HEK293 (cell line): Measurements from ENCODE around the gene CCNJL.

ENCODE experiments used
- CTCF ChIA-PET: fragments of 350-600 bp; formaldehyde crosslinking; extraction: SDS; loops from one replicate; lab custom pipeline; 2021; ENCODE audit warnings: antibody characterized with exemption; lab: Yijun Ruan, JAX
- POLR2A ChIA-PET: fragments of 300-600 bp; formaldehyde crosslinking; extraction: SDS; loops from one replicate; lab custom pipeline; 2020; ENCODE audit warnings: antibody characterized with exemption, inconsistent platforms; lab: Yijun Ruan, JAX
- H3K27ac ChIP-seq: fragments of 200-500 bp; sonication (Bioruptor generic); 2 replicates; pipeline ENCODE4 v1.5.1; 2014; ENCODE audit warnings: low read depth, low read length, control low read depth, inconsistent platforms; ENCODE audit errors: extremely low read depth
- H3K36me3 ChIP-seq, 2 experiments: fragments of 200-500 bp in 1 of 2; sonication (Bioruptor generic) in 1 of 2; 1 replicate in 1 of 2; 2 replicates in 1 of 2; pipeline ENCODE4 v1.5.1; 2014 to 2017; ENCODE audit warnings: inconsistent platforms in 2 of 2, low read length in 2 of 2; ENCODE audit not compliant: control insufficient read depth in 2 of 2, insufficient read depth in 1 of 2
- H3K4me1 ChIP-seq: fragments of 200-500 bp; sonication (Bioruptor generic); 2 replicates; pipeline ENCODE4 v1.5.1; 2014; ENCODE audit warnings: mild to moderate bottlenecking, low read length, inconsistent platforms; ENCODE audit not compliant: control insufficient read depth, insufficient read depth
- H3K4me3 ChIP-seq: 2 replicates; pipeline ENCODE4 v1.5.1; 2011; ENCODE audit warnings: low read depth, mild to moderate bottlenecking, control low read depth, low read length, moderate library complexity
- H3K9me3 ChIP-seq: fragments of 200-500 bp; sonication (Bioruptor generic); 2 replicates; pipeline ENCODE4 v1.5.1; 2014; ENCODE audit warnings: low read depth, low read length, inconsistent platforms; ENCODE audit not compliant: control insufficient read depth, insufficient read depth
- AEBP2 ChIP-seq: fragments of 450-650 bp; formaldehyde crosslinking; IDR thresholded peaks from 2 replicates; pipeline ENCODE4 v1.5.1; 2016; ENCODE audit warnings: missing biosample characterization, missing genetic modification characterization, borderline replicate concordance
- GLI2 ChIP-seq: fragments of 450-650 bp; formaldehyde crosslinking; IDR thresholded peaks from 2 replicates; pipeline ENCODE4; 2017; ENCODE audit warnings: missing biosample characterization, missing genetic modification characterization, low read depth, borderline replicate concordance
- OVOL3 ChIP-seq: fragments of 450-650 bp; formaldehyde crosslinking; IDR thresholded peaks from 2 replicates; pipeline ENCODE4 v1.5.1; 2016; ENCODE audit warnings: missing biosample characterization, missing genetic modification characterization
- YY1 ChIP-seq: fragments of 450-650 bp; formaldehyde crosslinking; IDR thresholded peaks from 2 replicates; pipeline ENCODE4 v1.5.1; 2018; ENCODE audit warnings: missing biosample characterization, missing genetic modification characterization
- ZBTB1 ChIP-seq: fragments of 450-650 bp; formaldehyde crosslinking; IDR thresholded peaks from 2 replicates; pipeline ENCODE4 v1.5.1; 2016; ENCODE audit warnings: missing biosample characterization, missing genetic modification characterization
- ZBTB21 ChIP-seq: fragments of 450-650 bp; formaldehyde crosslinking; IDR thresholded peaks from 2 replicates; pipeline ENCODE4 v1.5.1; 2017; ENCODE audit warnings: missing biosample characterization, missing genetic modification characterization
- ZBTB44 ChIP-seq: fragments of 450-650 bp; IDR thresholded peaks from 2 replicates; pipeline ENCODE4 v1.5.1; 2018; ENCODE audit warnings: missing biosample characterization, mild to moderate bottlenecking, missing genetic modification characterization
- ZBTB49 ChIP-seq: fragments of 450-650 bp; formaldehyde crosslinking; IDR thresholded peaks from 2 replicates; pipeline ENCODE4 v1.5.1; 2016; ENCODE audit warnings: missing biosample characterization, missing genetic modification characterization, low read depth
- ZFP69B ChIP-seq: fragments of 450-650 bp; formaldehyde crosslinking; IDR thresholded peaks from 2 replicates; pipeline ENCODE4 v1.5.1; 2016; ENCODE audit warnings: missing biosample characterization, missing genetic modification characterization
- ZNF146 ChIP-seq: fragments of 450-650 bp; formaldehyde crosslinking; IDR thresholded peaks from 2 replicates; pipeline ENCODE4 v1.5.1; 2016; ENCODE audit warnings: missing biosample characterization, missing genetic modification characterization
- ZNF148 ChIP-seq: fragments of 450-650 bp; formaldehyde crosslinking; IDR thresholded peaks from 2 replicates; pipeline ENCODE4 v1.5.0; 2017; ENCODE audit warnings: missing biosample characterization, missing genetic modification characterization, borderline replicate concordance
- ZNF155 ChIP-seq: fragments of 450-650 bp; formaldehyde crosslinking; IDR thresholded peaks from 2 replicates; pipeline ENCODE4 v1.5.1; 2016; ENCODE audit warnings: missing biosample characterization, missing genetic modification characterization
- ZNF221 ChIP-seq: fragments of 450-650 bp; formaldehyde crosslinking; IDR thresholded peaks from 2 replicates; pipeline ENCODE4 v1.5.1; 2017; ENCODE audit warnings: missing biosample characterization, missing genetic modification characterization, borderline replicate concordance
- ZNF24 ChIP-seq: fragments of 450-650 bp; formaldehyde crosslinking; IDR thresholded peaks from 2 replicates; pipeline ENCODE4 v1.5.1; 2016; ENCODE audit warnings: missing biosample characterization, missing genetic modification characterization
- ZNF426 ChIP-seq: fragments of 450-650 bp; formaldehyde crosslinking; IDR thresholded peaks from 2 replicates; pipeline ENCODE4 v1.5.1; 2017; ENCODE audit warnings: missing biosample characterization, missing genetic modification characterization, mild to moderate bottlenecking, inconsistent platforms, moderate library complexity
- ZNF501 ChIP-seq: fragments of 450-650 bp; formaldehyde crosslinking; IDR thresholded peaks from 2 replicates; pipeline ENCODE4 v1.5.1; 2016; ENCODE audit warnings: missing biosample characterization, missing genetic modification characterization
- ZNF510 ChIP-seq: fragments of 450-650 bp; formaldehyde crosslinking; IDR thresholded peaks from 2 replicates; pipeline ENCODE4 v1.5.1; 2018; ENCODE audit warnings: mild to moderate bottlenecking, missing genetic modification characterization, missing biosample characterization; ENCODE audit not compliant: insufficient replicate concordance
- ZNF544 ChIP-seq: fragments of 450-650 bp; formaldehyde crosslinking; IDR thresholded peaks from 2 replicates; pipeline ENCODE4 v1.5.0; 2017; ENCODE audit warnings: missing biosample characterization, missing genetic modification characterization
- ZNF548 ChIP-seq: fragments of 450-650 bp; formaldehyde crosslinking; IDR thresholded peaks from 2 replicates; pipeline ENCODE4 v1.5.1; 2016; ENCODE audit warnings: missing biosample characterization, missing genetic modification characterization
- ZNF624 ChIP-seq: fragments of 450-650 bp; formaldehyde crosslinking; IDR thresholded peaks from 2 replicates; pipeline ENCODE4 v1.5.1; 2017; ENCODE audit warnings: missing biosample characterization, missing genetic modification characterization
- ZNF658 ChIP-seq: fragments of 450-650 bp; formaldehyde crosslinking; IDR thresholded peaks from 2 replicates; pipeline ENCODE4; 2016; ENCODE audit warnings: missing biosample characterization, missing genetic modification characterization
- ZNF677 ChIP-seq: fragments of 450-650 bp; IDR thresholded peaks from 2 replicates; pipeline ENCODE4 v1.5.0; 2018; ENCODE audit warnings: missing biosample characterization, mild to moderate bottlenecking, missing genetic modification characterization, moderate library complexity
- ZNF785 ChIP-seq: fragments of 450-650 bp; formaldehyde crosslinking; IDR thresholded peaks from 2 replicates; pipeline ENCODE4 v1.5.1; 2016; ENCODE audit warnings: missing biosample characterization, missing genetic modification characterization
- ZNF830 ChIP-seq: fragments of 450-650 bp; IDR thresholded peaks from 2 replicates; pipeline ENCODE4 v1.5.0; 2018; ENCODE audit warnings: missing biosample characterization, missing genetic modification characterization, low read depth, mild to moderate bottlenecking, moderate library complexity
- ZSCAN23 ChIP-seq: fragments of 450-650 bp; formaldehyde crosslinking; IDR thresholded peaks from 2 replicates; pipeline ENCODE4 v1.5.1; 2016; ENCODE audit warnings: missing biosample characterization, missing genetic modification characterization

The CCNJL gene

GRCh38 chr5:160349935-160350303 lies 37.6 kb upstream of the CCNJL start:
- CTCF ChIA-PET: interaction anchor here (0.7 kb wide), 2 partner anchors 244 to 705 kb away, joined by 3 to 6 read pairs; no protein-coding TSS in a partner anchor
- TF ChIP-seq GLI2 (tag by site-specific recombination) (no peak), ZFP69B (tag by site-specific recombination) (no peak), ZNF146 (no peak), ZNF148 (tag by site-specific recombination) (no peak), ZBTB21 (tag by site-specific recombination) (no peak), ZNF155 (tag by site-specific recombination) (no peak), ZNF830 (tag by site-specific recombination) (no peak), ZBTB49 (tag by site-specific recombination) (no peak), ZNF510 (tag by site-specific recombination) (no peak), ZBTB44 (tag by site-specific recombination) (no peak), ZNF221 (tag by site-specific recombination) (no peak), YY1 (tag by site-specific recombination) (no peak), AEBP2 (tag by site-specific recombination) (no peak)
- TF ChIP-seq, all 188 proteins: peak for 0
- no peaks in the 10 kb centered on the region for H3K4me1 ChIP-seq
- no peaks in the 10 kb centered on the region for H3K36me3 ChIP-seq
- POLR2A ChIA-PET: no interaction called here
- no peak overlapping the region for H3K4me3 ChIP-seq
- H3K27ac ChIP-seq: no peak overlapping the region
- no peaks in the 10 kb centered on the region for H3K9me3 ChIP-seq

- CTCF ChIA-PET: interaction anchor here (0.7 kb wide), 1 partner anchor 243 kb away, joined by 6 read pairs; no protein-coding TSS in a partner anchor
- Histone ChIP-seq H3K36me3 (no peaks in the 10 kb centered on the region), H3K27ac (no peak overlapping the region), H3K4me3 (no peak overlapping the region), H3K9me3 (no peaks in the 10 kb centered on the region), H3K4me1 (no peaks in the 10 kb centered on the region)
- POLR2A ChIA-PET: no interaction called here
- TF ChIP-seq ZNF544 (tag by site-specific recombination): no peak
- no peak for TF ChIP-seq ZNF501 (tag by site-specific recombination)
- no peak for TF ChIP-seq ZNF426 (tag by site-specific recombination)
- TF ChIP-seq ZSCAN23 (tag by site-specific recombination): no peak
- no peak for TF ChIP-seq ZNF658 (tag by site-specific recombination)
- no peak for TF ChIP-seq OVOL3
- no peak for TF ChIP-seq ZNF677 (tag by site-specific recombination)
- TF ChIP-seq ZNF624 (tag by site-specific recombination): no peak
- no peak for TF ChIP-seq ZBTB49 (tag by site-specific recombination)
- no peak for TF ChIP-seq ZNF785
- TF ChIP-seq ZNF24 (tag by site-specific recombination): no peak
- TF ChIP-seq ZNF548 (tag by site-specific recombination): no peak
- TF ChIP-seq ZBTB1 (tag by site-specific recombination): no peak
These were observed 37.0 kb upstream of the CCNJL start for GRCh38 chr5:160349249-160349934.
